ENCODE results near the gene SPOP.
A peak's percentile ranks its signal among the peaks of the same experiment; 100 is the strongest.

Gene SPOP

GRCh38 chr17:49629447-49629846, 48.5 kb downstream of the SPOP start:
- no peak overlapping the region for H3K4me3 Mint-ChIP-seq
- no peak overlapping the region for H3K27ac Mint-ChIP-seq
- peaks cover 53% of the 10 kb centered on the region for H3K4me1 Mint-ChIP-seq (ENCODE audit: low read depth)
- H3K27me3 Mint-ChIP-seq: no peaks in the 10 kb centered on the region
- peaks cover 22% of the 10 kb centered on the region for H3K36me3 Mint-ChIP-seq (ENCODE audit: low read depth)
- no peak for DNase-seq
- H3K9me3 Mint-ChIP-seq: no peaks in the 10 kb centered on the region

- Mint-ChIP-seq H3K4me1 (ENCODE audit: low read depth) (peaks cover 28% of the 10 kb centered on the region), H3K36me3 (ENCODE audit: low read depth) (peaks cover 45% of the 10 kb centered on the region)
- no peak for DNase-seq
Measured at GRCh38 chr17:49624896-49625295, 53.0 kb downstream of the SPOP start.

GRCh38 chr17:49621946-49622529, 55.9 kb downstream of the SPOP start:
- no peak overlapping the region for H3K4me3 Mint-ChIP-seq
- no peaks in the 10 kb centered on the region for H3K27me3 Mint-ChIP-seq
- H3K4me1 Mint-ChIP-seq (ENCODE audit: low read depth): peaks cover 26% of the 10 kb centered on the region
- DNase-seq: no peak
- no peaks in the 10 kb centered on the region for H3K9me3 Mint-ChIP-seq
- H3K36me3 Mint-ChIP-seq (ENCODE audit: low read depth): peaks cover 70% of the 10 kb centered on the region
- peak overlapping the region; percentile 60 for H3K27ac Mint-ChIP-seq

More at GRCh38 chr17:49624896-49625295, 53.0 kb downstream of the SPOP start:
- Mint-ChIP-seq H3K27ac (no peak overlapping the region), H3K27me3 (no peaks in the 10 kb centered on the region), H3K9me3 (no peaks in the 10 kb centered on the region), H3K4me3 (no peak overlapping the region)

- Mint-ChIP-seq H3K4me1 (ENCODE audit: low read depth) (peaks cover 33% of the 10 kb centered on the region), H3K9me3 (no peaks in the 10 kb centered on the region), H3K27ac (peak overlapping the region; percentile 60), H3K27me3 (no peaks in the 10 kb centered on the region), H3K36me3 (ENCODE audit: low read depth) (peaks cover 75% of the 10 kb centered on the region), H3K4me3 (no peak overlapping the region)
- DNase-seq: no peak
Measured at GRCh38 chr17:49621420-49621819, 56.5 kb downstream of the SPOP start.

- peak overlapping the region; percentile 86 for H3K27ac Mint-ChIP-seq
- peaks cover 38% of the 10 kb centered on the region for H3K4me1 Mint-ChIP-seq (ENCODE audit: low read depth)
- no peaks in the 10 kb centered on the region for H3K27me3 Mint-ChIP-seq
- H3K36me3 Mint-ChIP-seq (ENCODE audit: low read depth): peaks cover 92% of the 10 kb centered on the region
- no peak for DNase-seq
- H3K9me3 Mint-ChIP-seq: no peaks in the 10 kb centered on the region
- no peak overlapping the region for H3K4me3 Mint-ChIP-seq
Measured at GRCh38 chr17:49618028-49618611, 59.8 kb downstream of the SPOP start.

GRCh38 chr17:49616601-49617131, 61.2 kb downstream of the SPOP start:
- Mint-ChIP-seq H3K4me3 (no peak overlapping the region), H3K36me3 (ENCODE audit: low read depth) (peaks cover 91% of the 10 kb centered on the region), H3K27ac (peak overlapping the region; percentile 17), H3K4me1 (ENCODE audit: low read depth) (peaks cover 32% of the 10 kb centered on the region), H3K9me3 (no peaks in the 10 kb centered on the region), H3K27me3 (no peaks in the 10 kb centered on the region)
- DNase-seq: no peak

GRCh38 chr17:49616086-49616485, 61.8 kb downstream of the SPOP start:
- H3K27me3 Mint-ChIP-seq: no peaks in the 10 kb centered on the region
- DNase-seq: no peak
- peaks cover 91% of the 10 kb centered on the region for H3K36me3 Mint-ChIP-seq (ENCODE audit: low read depth)
- H3K4me1 Mint-ChIP-seq (ENCODE audit: low read depth): peaks cover 32% of the 10 kb centered on the region
- no peaks in the 10 kb centered on the region for H3K9me3 Mint-ChIP-seq
- H3K27ac Mint-ChIP-seq: no peak overlapping the region
- H3K4me3 Mint-ChIP-seq: no peak overlapping the region

GRCh38 chr17:49613182-49613800, 64.6 kb downstream of the SPOP start:
- H3K4me3 Mint-ChIP-seq: no peak overlapping the region
- no peaks in the 10 kb centered on the region for H3K9me3 Mint-ChIP-seq
- peaks cover 20% of the 10 kb centered on the region for H3K4me1 Mint-ChIP-seq (ENCODE audit: low read depth)

GRCh38 chr17:49612726-49613125, 65.2 kb downstream of the SPOP start:
- Mint-ChIP-seq H3K9me3 (no peaks in the 10 kb centered on the region), H3K27me3 (no peaks in the 10 kb centered on the region), H3K27ac (no peak overlapping the region), H3K4me3 (no peak overlapping the region), H3K4me1 (ENCODE audit: low read depth) (peaks cover 14% of the 10 kb centered on the region), H3K36me3 (ENCODE audit: low read depth) (peaks cover 91% of the 10 kb centered on the region)
- no peak for DNase-seq

More at GRCh38 chr17:49613182-49613800, 64.6 kb downstream of the SPOP start:
- no peak for DNase-seq
- Mint-ChIP-seq H3K36me3 (ENCODE audit: low read depth) (peaks cover 93% of the 10 kb centered on the region), H3K27ac (peak overlapping the region; percentile 6), H3K27me3 (no peaks in the 10 kb centered on the region)

- Mint-ChIP-seq H3K27me3 (no peaks in the 10 kb centered on the region), H3K9me3 (no peaks in the 10 kb centered on the region), H3K27ac (peak overlapping the region; percentile 44), H3K4me1 (ENCODE audit: low read depth) (peaks cover 3% of the 10 kb centered on the region), H3K4me3 (no peak overlapping the region), H3K36me3 (ENCODE audit: low read depth) (peaks cover 88% of the 10 kb centered on the region)
- no peak for DNase-seq
Measured at GRCh38 chr17:49610883-49611584, 66.9 kb downstream of the SPOP start.

GRCh38 chr17:49604314-49604869, 73.5 kb downstream of the SPOP start:
- Mint-ChIP-seq H3K27me3 (no peaks in the 10 kb centered on the region), H3K27ac (no peak overlapping the region), H3K4me3 (no peak overlapping the region), H3K36me3 (ENCODE audit: low read depth) (peaks cover 87% of the 10 kb centered on the region), H3K4me1 (ENCODE audit: low read depth) (no peaks in the 10 kb centered on the region), H3K9me3 (no peaks in the 10 kb centered on the region)
- no peak for DNase-seq

- no peak for DNase-seq
- H3K36me3 Mint-ChIP-seq (ENCODE audit: low read depth): peaks cover 88% of the 10 kb centered on the region
Measured at GRCh38 chr17:49603720-49604119, 74.2 kb downstream of the SPOP start.

GRCh38 chr17:49603238-49603637, 74.7 kb downstream of the SPOP start:
- no peak overlapping the region for H3K4me3 Mint-ChIP-seq
- H3K4me1 Mint-ChIP-seq (ENCODE audit: low read depth): no peaks in the 10 kb centered on the region
- H3K36me3 Mint-ChIP-seq (ENCODE audit: low read depth): peaks cover 88% of the 10 kb centered on the region
- H3K27ac Mint-ChIP-seq: no peak overlapping the region
- no peak for DNase-seq
- no peaks in the 10 kb centered on the region for H3K9me3 Mint-ChIP-seq
- H3K27me3 Mint-ChIP-seq: no peaks in the 10 kb centered on the region

More at GRCh38 chr17:49603720-49604119, 74.2 kb downstream of the SPOP start:
- H3K4me3 Mint-ChIP-seq: no peak overlapping the region
- no peaks in the 10 kb centered on the region for H3K9me3 Mint-ChIP-seq
- no peaks in the 10 kb centered on the region for H3K27me3 Mint-ChIP-seq
- H3K4me1 Mint-ChIP-seq (ENCODE audit: low read depth): no peaks in the 10 kb centered on the region
- H3K27ac Mint-ChIP-seq: no peak overlapping the region

GRCh38 chr17:49602783-49603182, 75.1 kb downstream of the SPOP start:
- H3K27ac Mint-ChIP-seq: no peak overlapping the region
- no peak overlapping the region for H3K4me3 Mint-ChIP-seq
- H3K4me1 Mint-ChIP-seq (ENCODE audit: low read depth): no peaks in the 10 kb centered on the region
- no peaks in the 10 kb centered on the region for H3K27me3 Mint-ChIP-seq
- peaks cover 90% of the 10 kb centered on the region for H3K36me3 Mint-ChIP-seq (ENCODE audit: low read depth)
- no peaks in the 10 kb centered on the region for H3K9me3 Mint-ChIP-seq
- DNase-seq: no peak

Data from activated T-cell treated with anti-CD3 and anti-CD28 coated beads, Interleukin-2, amount 50 U/mL, for 24 hours (primary cell).